ENCODE data around the gene DPYD. TPM values are rescaled to one million over a fixed set of nuclear protein-coding genes. Genes with fewer than 3 reads are reported as not detected.

The DPYD gene
- total and polyA plus RNA-seq, 11 donors = 2.6 to 38.4 (median 7.8) TPM

GRCh38 chr1:97265630-97266029 lies 655.2 kb downstream of the DPYD start:
- no peaks in the 10 kb centered on the region for H3K4me1 ChIP-seq
- no peak overlapping the region for H3K27ac ChIP-seq
- no peaks in the 10 kb centered on the region for H3K36me3 ChIP-seq
- ATAC-seq (no peak), DNase-seq (no peak)
- H3K9me3 ChIP-seq = no peaks in the 10 kb centered on the region
- TF ChIP-seq POLR2A (IDR thresholded peaks at IDR 0.05) = no peak
- TF ChIP-seq CTCF (IDR thresholded peaks at IDR 0.05) = no peak
- intact Hi-C loops (cut with DNase I) = no loop called here
- no peaks in the 10 kb centered on the region for H3K27me3 ChIP-seq
- H3K4me3 ChIP-seq = no peak overlapping the region

GRCh38 chr1:97262842-97263241 lies 658.0 kb downstream of the DPYD start:
- 49 to 65% (median 55%) methylated on average over 1 of the region's 1 CpG for WGBS, 4 donors
- H3K9me3 ChIP-seq = no peaks in the 10 kb centered on the region
- intact Hi-C loops (cut with DNase I) = no loop called here
- no peaks in the 10 kb centered on the region for H3K36me3 ChIP-seq
- H3K4me1 ChIP-seq = no peaks in the 10 kb centered on the region
- ATAC-seq (no peak), DNase-seq (no peak)
- H3K27me3 ChIP-seq = no peaks in the 10 kb centered on the region
- no peak overlapping the region for H3K27ac ChIP-seq
- H3K4me3 ChIP-seq = no peak overlapping the region
- no peak for TF ChIP-seq CTCF (IDR thresholded peaks at IDR 0.05)
- TF ChIP-seq POLR2A (IDR thresholded peaks at IDR 0.05) = no peak

DNA sequence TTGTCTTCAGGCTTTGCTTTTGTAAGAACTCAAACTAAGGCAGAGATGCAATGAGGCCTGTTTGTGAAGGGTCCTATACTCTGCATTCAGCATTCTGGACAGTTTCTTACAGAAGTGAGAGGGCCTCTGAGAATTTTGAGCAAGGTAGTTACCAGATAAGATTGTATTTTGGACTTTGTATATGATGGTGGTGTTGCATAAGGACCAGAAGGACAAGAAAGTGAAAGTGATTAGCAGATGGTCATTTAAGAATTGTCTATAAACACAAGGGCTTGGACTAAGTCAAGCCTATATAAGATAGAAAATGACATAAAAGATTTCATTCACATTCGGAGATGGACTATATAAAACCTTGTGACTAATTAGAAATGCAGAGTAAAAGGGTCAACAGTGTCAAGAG lies 662.2 kb downstream of the DPYD start:
- ATAC-seq (no peak), DNase-seq (no peak)
- 90 to 95% (median 94%) methylated on average over 1 of the region's 1 CpG for WGBS, 4 donors
- TF ChIP-seq POLR2A (IDR thresholded peaks at IDR 0.05) = no peak
- TF ChIP-seq CTCF (IDR thresholded peaks at IDR 0.05) = no peak
- no peak overlapping the region for H3K4me3 ChIP-seq
- no peaks in the 10 kb centered on the region for H3K36me3 ChIP-seq
- H3K4me1 ChIP-seq = no peaks in the 10 kb centered on the region
- no peaks in the 10 kb centered on the region for H3K9me3 ChIP-seq
- H3K27me3 ChIP-seq = no peaks in the 10 kb centered on the region
- intact Hi-C loops (cut with DNase I) = no loop called here
- H3K27ac ChIP-seq = no peak overlapping the region

- Histone ChIP-seq H3K9me3 (no peaks in the 10 kb centered on the region), H3K27me3 (no peaks in the 10 kb centered on the region), H3K4me3 (no peak overlapping the region), H3K27ac (no peak overlapping the region), H3K36me3 (no peaks in the 10 kb centered on the region), H3K4me1 (no peaks in the 10 kb centered on the region)
- no peak for DNase-seq
- TF ChIP-seq POLR2A (IDR thresholded peaks at IDR 0.05) (no peak), CTCF (IDR thresholded peaks at IDR 0.05) (no peak)
- intact Hi-C loops (cut with DNase I) = no loop called here
- no peak for ATAC-seq
- WGBS, 4 donors = 60 to 69% (median 66%) methylated on average over 4 of the region's 4 CpGs
Measured at GRCh38 chr1:97254731-97255463, 665.9 kb downstream of the DPYD start.
